HL-60/S4 treated with retinoic acid at 250 ng/mL for 4 days and 3 days (cell line): ENCODE results near the gene EXOC7.

Source experiments
- in situ Hi-C: fragments of 300-500 bp; cut with MboI; formaldehyde crosslinking; loops from 2 replicates; pipeline ENCODE4 v1.7.0; 2022; ENCODE audit warnings: low sequenced_read_pairs

EXOC7 gene

GRCh38 chr17:76138896-76139752 is 35.5 kb upstream of the EXOC7 start:
- in situ Hi-C loops: no loop called here

- in situ Hi-C loops: no loop called here
Measured at GRCh38 chr17:76138234-76138895, 34.8 kb upstream of the EXOC7 start.

GRCh38 chr17:76137351-76138233 is 34.0 kb upstream of the EXOC7 start:
- in situ Hi-C loops: no loop called here

- in situ Hi-C loops: no loop called here
Measured at GRCh38 chr17:76137001-76137350, 33.4 kb upstream of the EXOC7 start.

- in situ Hi-C loops: no loop called here
Measured at GRCh38 chr17:76136276-76137000, 32.9 kb upstream of the EXOC7 start.

- in situ Hi-C loops: no loop called here
Measured at GRCh38 chr17:76135810-76136188, 32.2 kb upstream of the EXOC7 start.

GRCh38 chr17:76134911-76135809 is 31.6 kb upstream of the EXOC7 start:
- in situ Hi-C loops: no loop called here

GRCh38 chr17:76132574-76133338 is 29.2 kb upstream of the EXOC7 start:
- in situ Hi-C loops: no loop called here

- in situ Hi-C loops: no loop called here
Measured at GRCh38 chr17:76131692-76132573, 28.3 kb upstream of the EXOC7 start.

- in situ Hi-C loops: no loop called here
Measured at GRCh38 chr17:76131051-76131691, 27.6 kb upstream of the EXOC7 start.

GRCh38 chr17:76130473-76130872 is 26.9 kb upstream of the EXOC7 start:
- in situ Hi-C loops: no loop called here

- in situ Hi-C loops: no loop called here
Measured at GRCh38 chr17:76125922-76126321, 22.3 kb upstream of the EXOC7 start.

GRCh38 chr17:76125391-76125675 is 21.7 kb upstream of the EXOC7 start:
- in situ Hi-C loops: no loop called here

- in situ Hi-C loops: no loop called here
Measured at GRCh38 chr17:76124582-76125390, 21.2 kb upstream of the EXOC7 start.

- in situ Hi-C loops: no loop called here
Measured at GRCh38 chr17:76123749-76124581, 20.4 kb upstream of the EXOC7 start.

- in situ Hi-C loops: no loop called here
Measured at GRCh38 chr17:76123191-76123499, 19.6 kb upstream of the EXOC7 start.
